CD4-positive, alpha-beta T cell treated with Interleukin-10 for 1 hour (primary cell): ENCODE results near the gene SETD4.

Experiments used
- DNase-seq: peaks from one replicate; pipeline ENCODE4 v3.0.0-alpha.2; 2020

Gene SETD4

DNA sequence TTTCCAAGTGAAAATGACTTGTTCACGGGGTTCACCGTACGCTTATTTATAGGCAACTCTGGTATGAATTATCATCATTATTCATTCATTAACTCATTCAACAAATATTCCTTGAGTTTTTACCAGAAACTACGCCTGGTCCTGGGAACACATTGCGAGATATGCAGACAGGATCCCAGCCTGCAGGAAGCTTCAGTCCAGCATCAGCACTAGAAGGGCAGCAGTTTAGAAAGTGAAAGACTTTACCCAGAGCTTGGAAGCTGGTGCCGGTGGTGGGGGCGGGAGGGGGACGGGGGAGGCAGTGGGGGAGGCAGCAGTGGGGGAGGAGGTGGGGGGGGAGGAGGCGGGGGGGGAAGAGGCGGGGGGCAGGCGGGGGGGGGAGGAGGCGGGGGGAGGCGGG lies 55.9 kb downstream of the SETD4 start:
- DNase-seq = no peak

DNA sequence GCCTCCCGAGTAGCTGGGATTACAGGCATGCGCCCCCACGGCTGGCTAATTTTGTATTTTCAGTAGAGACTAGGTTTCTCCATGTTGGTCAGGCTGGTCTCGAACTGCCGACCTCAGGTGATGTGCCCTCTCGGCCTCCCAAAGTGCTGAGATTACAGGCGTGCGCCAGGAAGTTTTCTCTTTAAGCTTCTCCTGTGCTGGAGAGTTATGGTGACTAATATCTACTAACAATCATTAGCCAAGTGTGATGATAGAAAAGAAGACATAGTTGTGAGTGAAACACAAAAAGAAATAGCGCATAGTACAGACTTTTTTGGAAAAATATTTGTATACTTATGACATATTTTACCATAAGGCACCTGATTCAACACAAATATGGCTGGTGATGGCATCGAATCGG lies 56.5 kb downstream of the SETD4 start:
- DNase-seq = no peak

DNA sequence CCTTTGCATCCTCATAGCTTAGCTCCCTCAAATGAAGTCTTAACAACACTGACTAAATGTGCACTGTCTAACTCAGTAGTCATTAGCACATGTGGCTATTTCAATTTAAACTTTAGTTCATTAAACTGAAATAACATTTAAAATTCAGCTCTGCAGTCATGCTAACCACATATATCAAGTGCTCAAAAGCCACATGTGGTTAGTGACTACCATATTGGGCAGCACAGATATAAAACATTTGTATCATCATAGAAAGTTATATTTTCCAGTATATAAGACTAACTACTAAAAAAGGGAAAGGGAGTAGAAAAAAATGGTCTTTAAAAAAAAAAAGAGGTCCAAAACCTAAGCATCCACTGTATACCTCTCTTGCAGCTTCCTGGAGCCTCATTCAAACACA lies 64.1 kb downstream of the SETD4 start:
- DNase-seq = no peak

DNA sequence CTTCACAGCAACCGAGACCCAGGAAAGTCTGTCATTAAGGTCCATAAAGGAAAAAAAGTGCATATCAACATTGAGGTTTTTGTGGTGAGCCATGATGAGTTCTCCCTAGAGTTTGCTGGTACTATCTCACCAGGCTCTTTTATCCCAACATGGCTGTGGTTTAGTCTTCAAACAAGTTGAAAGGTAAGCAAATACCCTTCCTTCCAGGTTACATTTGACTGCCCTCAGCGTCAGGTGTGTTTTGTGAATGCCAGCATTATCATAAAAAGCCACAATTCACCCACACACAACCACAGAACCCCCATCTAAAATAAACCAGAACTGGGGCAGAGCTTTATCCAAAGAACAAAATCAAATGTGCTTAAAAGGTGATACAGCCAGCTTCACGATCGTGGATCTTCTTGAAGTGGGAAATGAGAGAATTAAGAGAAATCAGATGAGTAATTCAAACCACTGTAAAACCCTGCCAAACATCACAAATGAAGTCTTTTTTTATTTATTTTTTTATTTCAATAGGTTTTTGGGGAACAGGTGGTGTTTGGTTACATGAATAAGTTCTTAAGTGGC lies 64.7 kb downstream of the SETD4 start:
- DNase-seq = no peak

DNA sequence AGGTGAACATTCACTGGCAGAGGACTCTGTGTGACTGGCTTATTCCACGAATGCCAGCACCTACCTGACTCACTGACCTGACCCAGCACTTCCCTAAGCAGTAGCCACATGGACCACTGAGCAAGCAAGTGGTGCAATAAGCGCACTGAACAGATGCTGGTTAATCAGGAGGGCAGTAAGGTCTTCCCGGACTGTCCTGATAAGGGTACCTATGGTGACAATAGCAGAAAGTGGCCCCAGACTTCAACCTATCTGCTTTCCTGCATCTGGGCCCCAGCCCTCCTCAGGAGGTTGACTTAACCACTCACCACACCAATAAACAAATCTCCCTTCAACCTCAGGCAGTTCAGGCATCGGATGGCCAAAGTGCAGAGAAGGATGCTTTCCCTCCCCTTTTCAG lies 65.7 kb downstream of the SETD4 start:
- DNase-seq = no peak

DNA sequence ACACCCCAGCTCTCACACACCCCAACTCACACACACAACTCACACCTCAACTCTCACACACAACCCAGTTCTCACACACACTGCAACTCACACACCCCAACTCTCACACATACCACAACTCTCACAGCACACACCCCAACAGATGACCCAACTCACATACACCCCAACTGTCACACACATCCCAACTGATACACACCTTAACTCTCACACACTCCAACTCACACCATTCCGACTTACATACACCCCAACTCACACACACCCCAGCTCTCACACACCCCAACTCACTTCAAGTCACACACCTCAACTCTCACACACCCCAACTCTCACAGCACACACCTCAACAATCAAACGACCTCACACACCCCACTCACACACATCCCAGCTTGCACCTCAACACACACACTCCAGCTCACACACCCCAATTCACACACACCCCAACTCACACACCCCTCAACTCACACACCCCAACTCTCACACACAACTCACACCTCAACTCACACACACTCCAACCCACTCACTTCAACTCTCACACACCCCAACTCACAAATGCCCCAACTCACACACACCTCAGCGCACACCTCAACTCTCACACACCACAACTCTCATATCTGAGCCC lies 66.3 kb downstream of the SETD4 start:
- DNase-seq = no peak

DNA sequence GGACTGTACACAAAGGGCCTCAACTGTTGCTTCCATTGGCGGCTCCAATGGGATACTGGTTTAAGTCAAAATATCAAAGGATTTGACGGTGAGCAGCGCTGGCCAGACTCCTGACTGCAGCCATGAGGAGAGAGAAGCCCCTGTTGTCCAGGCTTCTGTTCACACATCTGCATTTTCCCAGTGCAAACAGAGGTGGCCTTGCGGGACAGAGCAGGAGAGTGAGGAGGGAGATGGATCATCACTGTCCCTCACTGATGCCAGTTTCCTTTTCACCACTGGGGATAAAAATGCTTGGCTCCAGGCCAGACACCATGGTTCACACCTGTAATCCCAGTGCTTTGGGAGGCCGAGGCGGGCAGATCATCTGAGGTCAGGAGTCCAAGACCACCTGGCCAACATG lies 69.2 kb downstream of the SETD4 start:
- DNase-seq = no peak

DNA sequence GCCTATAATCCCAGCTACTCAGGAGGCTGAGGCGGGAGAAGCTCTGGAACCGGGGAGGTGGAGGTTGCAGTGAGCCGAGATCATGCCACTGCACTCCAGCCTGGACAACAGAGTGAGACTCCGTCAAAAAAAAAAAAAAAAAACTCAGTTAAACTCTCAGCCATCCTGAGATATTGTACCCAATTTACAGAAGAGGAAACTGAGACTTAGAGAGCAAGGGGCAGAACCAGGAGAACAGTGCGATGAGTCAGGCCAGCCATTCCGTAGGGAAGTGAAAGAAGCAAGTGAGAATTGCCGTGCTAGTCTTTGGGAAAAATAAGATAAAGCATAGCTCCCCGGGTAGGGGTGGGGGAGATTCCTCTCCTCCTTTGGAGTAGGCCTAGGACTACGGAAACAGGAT lies 69.7 kb downstream of the SETD4 start:
- DNase-seq = no peak

DNA sequence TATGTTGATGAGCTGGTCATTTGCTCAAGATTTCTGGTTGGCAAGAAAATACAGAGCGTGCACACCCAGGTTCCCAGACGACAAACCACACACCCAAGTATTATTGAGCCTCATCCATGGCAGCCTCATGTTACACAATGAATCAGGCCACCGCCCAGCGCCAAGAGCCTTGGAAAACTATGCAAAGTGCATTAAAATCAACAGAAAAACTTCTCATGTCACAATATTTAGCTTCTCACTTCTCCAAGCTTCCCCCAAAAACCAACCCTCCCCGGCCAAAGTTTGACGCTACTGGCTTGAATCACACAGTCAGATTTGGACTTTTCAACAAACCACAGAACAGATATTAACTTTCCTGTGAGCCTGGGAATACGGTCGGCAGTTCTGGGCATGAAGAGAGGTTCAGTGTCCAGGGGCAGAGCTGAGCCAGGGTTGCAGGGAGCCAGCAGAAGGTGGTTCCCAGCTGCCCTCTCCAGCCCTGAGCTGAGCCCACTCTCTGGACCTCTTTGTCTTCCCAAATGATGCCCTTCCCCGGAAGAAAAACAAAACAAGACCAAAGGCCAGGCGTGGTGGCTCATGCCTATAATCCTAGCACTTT lies 71.1 kb downstream of the SETD4 start:
- no peak for DNase-seq

DNA sequence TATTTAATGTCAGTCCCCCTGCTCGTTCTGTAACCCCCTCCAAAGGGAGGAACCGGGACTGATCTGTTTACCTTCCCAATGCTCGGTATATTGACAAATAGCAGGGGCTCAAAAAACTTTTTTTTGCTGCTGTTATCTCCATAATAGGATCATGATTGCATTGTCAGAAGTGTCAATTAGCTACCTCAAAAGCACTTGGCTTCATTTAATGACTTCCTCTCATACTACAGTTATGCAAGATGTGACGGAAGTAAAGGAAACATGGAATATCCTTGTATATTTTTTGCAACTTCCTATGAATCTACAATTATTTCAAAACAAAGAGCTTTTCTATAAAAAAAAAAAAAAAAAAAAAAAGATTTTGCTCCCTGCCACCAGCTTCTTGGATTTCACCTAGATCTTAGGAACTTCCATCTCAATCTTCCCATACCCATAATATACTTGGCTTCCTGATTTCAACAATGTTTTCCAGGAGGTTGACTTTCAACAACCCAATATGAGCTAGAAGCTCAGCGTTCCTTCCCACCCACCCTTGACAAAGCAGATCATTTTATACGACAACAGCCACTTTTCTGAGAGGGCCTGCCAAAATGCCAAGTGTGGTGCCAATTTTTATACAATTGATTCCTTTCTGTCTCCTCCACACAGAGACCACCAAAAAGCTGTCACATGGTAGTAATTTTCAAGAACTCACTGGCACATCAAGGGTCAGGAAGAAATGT lies 71.7 kb downstream of the SETD4 start:
- no peak for DNase-seq

DNA sequence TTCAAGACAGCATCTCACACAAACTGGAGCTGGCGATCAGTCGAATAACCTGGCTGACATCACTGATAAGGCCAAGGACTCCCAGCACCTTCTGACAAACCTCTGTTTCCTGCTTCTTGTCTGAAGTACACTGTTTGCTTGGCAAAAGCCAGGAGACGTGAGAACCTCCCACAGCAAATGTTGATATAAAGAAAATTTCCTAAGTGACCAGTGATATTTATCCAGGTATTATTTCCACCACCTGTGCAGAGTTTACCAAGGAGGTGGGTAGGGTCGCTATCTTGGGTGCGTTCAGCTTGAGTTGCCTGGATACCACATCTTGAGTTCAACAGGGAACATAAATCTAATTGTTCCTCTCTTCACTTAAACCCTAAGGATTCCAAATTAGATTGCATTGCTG lies 72.9 kb downstream of the SETD4 start:
- no peak for DNase-seq

DNA sequence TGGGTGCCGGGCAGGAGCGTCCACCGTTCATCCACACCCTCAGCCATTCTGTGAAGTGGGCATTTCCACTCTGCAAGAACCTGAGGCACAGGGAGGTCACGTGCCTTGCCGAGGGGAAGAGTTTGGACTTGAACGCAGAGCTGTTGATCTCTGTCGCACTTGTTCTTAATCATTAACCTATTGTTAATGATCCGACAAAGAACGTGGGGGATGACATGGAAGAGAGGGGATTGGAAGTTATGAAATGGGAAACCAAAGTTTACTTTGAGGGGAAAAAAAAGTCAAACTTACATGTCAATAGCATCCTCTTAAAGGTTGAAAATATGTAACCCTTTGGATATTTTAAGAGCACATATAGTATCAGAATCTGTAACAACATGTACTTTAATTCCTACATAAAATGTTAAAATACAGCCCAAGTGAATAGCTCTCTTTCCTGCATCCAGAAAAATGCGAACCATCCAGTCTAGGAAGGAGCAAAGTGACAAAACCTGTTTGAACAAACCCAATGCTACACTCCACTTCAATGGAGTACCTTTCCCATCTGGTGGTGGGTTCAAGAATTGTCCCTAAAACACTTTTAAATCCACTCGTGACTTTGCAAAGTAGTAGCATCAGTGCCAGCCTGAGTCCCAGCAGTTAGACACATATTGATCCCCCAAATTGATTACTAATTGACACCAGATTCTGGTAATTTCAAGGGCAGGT lies 75.5 kb downstream of the SETD4 start:
- DNase-seq = no peak
